HG03457 (cell line): Measurements from ENCODE around the gene SERGEF.

Experiments
- ATAC-seq: cut with Tn5 transposase; IDR thresholded peaks from one replicate; pipeline ENCODE4 v1.9.1; 2021; ENCODE audit warnings: moderate number of reproducible peaks; ENCODE audit not compliant: unreplicated experiment

The SERGEF gene

DNA sequence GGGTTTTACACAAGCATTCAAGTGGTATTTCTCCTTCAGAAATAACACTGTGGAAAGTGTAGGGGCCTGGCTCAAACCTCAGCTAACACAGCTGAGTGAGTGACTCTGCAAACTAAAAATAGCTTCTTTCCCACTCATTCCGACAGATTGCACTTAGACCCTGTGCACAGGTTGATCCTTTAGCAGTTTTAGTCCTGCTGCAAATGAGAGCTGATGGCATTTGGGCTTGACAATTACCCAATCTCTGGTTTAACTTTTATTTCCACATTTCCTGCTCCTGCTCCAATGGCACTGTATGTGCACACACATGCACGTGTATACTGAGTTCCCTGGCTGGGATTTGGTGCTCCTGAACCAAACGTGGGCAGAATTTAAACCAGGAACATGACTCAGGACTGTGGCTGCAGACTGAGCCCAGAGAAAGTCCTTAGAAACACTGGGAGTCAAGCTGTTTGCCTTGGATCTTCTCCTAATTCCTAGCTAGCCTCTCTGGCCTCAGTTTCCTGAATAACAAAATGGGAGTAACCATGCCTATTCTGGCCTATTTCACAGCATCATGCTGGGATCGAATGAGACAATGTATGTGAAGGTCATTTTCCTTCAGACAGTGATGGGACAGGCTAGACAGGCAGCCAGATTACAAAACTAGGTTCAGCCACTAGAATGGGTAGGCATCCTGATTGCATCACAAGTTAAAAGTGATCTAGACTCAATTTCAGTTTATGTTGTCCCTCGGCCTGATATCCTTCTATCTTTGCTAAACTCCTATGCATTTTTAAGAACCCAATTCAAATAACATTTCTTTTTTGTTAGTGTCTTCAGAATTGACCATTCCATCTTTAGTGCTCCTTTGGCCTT lies 58.2 kb downstream of the SERGEF start:
- ATAC-seq, result no peak

GRCh38 chr11:17952487-17952886 lies 60.4 kb downstream of the SERGEF start:
- no peak for ATAC-seq

DNA sequence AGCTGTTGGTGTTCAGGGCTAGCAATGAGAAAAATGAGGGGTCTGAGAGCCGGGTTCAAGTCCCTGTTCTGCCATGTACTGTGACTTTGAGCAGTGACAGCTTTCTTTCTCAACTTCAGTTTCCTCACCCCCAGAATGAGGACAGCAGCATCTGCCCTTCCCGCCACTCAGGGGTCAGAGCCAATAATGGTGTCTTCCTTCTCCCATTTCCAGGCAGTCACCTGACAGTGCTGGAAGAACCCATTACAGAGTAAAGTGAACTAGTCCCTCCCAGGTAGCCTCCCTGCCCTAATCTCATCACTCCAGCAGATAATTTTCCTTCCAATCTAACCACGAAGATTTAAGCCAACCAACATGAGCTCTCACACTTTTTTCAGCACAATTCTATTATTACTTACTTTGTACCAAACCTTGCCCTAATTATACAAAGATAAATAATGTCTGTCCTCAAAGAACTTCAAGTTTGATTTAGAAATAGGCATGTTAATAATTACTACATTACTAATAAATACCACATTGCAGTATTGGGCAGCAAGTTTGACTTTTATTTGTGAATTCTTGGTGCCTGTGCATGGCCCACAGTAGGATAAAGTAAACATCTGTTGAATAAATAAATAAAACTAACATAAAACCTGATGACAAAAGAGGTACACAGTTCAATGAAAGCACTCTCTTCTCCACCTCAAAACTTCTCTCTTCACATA lies 61.0 kb downstream of the SERGEF start:
- ATAC-seq, result no peak

DNA sequence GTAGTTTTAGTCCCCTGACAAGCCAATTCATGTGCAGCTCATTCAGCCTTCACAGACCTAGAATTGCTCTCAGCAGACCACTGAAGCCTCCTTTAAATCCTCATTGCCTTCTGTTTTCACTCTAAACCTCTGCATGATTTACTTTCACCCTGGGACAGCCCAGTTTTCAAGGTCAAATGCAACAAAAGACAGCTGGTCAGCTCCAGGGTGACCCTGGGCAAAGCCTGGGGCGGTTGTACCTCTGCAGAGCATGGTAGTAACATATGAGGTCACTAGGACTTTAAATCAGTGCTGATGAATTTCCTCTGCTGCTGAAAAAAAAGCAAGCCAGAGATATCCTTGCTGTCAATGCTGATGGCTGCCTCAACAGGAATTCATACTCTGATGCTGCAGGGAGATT lies 62.2 kb downstream of the SERGEF start:
- ATAC-seq, result no peak

DNA sequence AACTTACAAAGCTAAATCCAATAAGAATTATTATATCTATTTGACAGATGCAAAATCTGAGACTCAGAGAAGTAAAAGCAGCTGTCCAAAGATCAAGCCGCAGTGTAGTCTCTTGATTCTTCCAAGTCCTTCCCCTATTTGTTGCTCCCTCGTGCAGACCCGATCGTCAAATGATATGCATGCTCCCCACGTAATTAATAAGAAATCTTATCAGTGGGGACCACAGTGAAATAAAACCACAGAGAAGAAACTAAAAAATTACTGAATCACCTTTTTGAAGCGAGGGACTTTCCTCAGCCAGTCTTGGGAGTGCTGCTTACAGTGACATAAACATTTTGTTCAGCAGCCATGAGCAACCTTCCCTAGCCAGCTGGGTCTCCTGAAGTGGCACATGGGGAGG lies 64.6 kb downstream of the SERGEF start:
- no peak for ATAC-seq

- ATAC-seq, result no peak
Observed at GRCh38 chr11:17939542-17939941, 73.3 kb downstream of the SERGEF start.

DNA sequence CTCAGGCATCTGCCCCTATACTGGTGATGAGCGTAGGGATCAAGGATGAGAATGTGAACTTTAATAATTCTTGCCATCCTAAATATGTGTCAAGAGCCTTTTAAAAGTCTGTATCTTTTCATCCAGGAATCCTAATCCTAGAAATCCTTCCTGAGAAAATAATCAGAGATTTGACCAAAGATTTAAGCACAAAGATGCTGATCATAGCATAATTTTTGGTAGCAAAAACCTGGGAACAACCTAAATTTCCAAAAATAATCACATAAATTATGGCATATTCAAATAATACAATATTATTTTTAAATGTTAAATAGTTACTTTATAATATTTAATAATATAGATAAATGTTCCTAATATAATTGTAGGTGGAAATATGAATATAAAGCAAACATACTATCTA lies 76.1 kb downstream of the SERGEF start:
- ATAC-seq, result no peak

DNA sequence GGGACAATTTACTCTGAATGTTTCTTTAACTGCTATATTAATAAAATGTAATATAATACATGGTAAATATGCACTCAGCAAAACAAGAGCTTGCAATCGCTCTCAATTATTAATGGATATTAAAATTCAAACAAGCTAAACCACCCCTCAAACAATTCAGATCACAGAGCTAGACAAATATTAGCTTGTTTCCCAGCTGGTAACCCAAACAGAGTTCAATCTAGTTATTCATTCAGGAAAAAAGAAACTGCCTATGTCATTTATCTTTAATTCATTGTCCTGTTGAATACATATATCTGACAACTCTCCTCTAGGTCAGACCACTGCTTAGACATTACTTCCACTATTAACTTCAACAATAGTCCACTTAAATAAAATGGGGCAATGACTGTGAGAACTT lies 78.7 kb downstream of the SERGEF start:
- ATAC-seq, result no peak

- ATAC-seq, result no peak
Observed at GRCh38 chr11:17933708-17934107, 79.1 kb downstream of the SERGEF start.

- no peak for ATAC-seq
Observed at GRCh38 chr11:17932472-17932871, 80.4 kb downstream of the SERGEF start.

DNA sequence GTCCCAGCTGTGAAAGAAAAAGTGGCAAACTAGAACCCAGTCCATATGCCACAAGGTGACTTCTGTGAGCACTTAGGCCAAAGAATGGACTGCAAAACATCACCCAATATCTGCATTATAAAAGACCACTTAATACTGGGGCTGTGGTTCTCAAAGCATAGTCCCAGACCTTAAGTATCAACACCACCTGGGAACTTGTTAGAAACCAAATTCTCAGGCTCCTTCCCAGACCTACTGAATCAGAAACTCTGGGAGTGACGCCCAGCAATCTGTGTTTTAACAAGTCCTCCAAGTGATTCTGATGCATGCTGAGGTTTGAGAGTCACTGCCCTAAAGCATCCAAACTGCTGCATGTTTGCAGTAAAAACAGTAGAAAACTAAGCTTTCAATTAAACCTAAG lies 81.3 kb downstream of the SERGEF start:
- no peak for ATAC-seq

DNA sequence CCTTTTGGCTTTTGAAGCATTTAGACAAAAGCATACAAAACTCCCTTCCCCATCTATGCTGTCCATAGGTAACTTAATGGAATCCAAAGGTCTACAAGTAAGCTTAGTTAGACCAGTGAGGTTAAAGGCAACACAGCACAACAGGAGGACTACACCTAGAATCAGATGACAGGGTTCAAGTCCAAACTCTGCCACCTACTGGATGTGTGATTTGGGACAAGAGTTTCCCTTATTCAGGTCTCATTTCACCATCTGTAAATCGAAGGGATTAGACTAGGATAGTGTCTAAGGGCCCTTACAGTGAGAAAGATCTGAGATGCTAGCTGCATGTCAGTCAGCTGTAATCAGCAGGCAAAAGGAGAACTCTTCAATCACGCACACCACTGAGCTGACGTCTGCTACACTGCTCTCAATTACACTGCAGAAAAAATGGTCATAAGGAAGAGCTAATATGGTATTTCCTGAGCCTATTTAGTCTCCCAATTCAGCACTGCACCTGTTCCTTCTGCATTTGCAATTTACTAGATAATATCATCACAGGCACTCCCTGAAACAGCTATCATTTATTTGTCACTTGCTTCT lies 82.2 kb downstream of the SERGEF start:
- ATAC-seq, result no peak

DNA sequence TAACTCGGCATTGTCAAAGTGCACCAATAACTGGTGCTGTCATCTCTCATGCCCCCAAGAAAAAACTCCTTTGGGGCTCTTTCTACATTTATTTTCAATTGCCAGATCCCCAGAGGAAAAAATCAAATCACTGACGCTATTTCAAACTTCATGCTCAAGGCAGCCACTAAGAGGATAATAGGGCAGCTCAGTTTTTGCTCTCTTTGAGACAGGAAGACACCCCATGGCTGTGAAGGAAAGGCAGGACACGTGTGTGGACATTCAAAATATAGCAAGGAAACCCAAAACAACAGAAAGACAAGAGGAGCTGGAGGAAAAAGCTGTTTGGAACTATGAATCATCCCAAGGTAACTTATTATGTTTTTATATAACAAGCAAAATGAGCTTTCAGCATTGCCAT lies 83.7 kb downstream of the SERGEF start:
- ATAC-seq, result no peak

DNA sequence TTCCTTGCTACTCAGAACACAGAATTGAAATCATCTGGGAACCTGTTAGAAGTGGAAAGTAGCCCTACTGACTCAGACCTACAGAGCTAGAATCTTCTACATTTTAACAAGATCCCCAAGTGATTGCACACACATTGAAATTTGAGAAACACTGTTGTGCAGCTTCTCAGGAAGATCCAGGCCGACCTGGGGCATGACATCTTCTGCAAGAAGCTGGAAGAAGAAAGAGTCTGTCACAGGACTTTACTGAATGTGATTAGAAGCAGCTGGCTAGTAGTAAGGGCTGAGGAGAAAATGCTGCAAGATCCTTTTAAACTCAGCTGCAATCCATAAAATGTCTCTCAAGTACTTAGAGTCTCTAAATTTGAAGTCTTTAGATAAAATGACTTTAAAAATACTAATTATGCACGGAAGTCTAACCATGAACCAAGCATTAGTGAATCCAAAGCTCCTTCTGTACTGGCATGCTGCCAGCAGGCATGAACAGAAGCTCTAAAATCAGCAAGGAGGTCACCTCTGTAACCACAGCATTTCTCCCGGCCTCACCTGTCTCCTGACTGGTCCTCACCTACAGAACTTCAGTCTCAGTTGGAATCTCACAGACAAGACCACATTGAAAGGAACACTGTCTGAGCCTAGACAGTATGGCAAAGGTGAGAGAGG lies 85.0 kb downstream of the SERGEF start:
- no peak for ATAC-seq

- ATAC-seq, result no peak
Observed at GRCh38 chr11:17927041-17927440, 85.8 kb downstream of the SERGEF start.

DNA sequence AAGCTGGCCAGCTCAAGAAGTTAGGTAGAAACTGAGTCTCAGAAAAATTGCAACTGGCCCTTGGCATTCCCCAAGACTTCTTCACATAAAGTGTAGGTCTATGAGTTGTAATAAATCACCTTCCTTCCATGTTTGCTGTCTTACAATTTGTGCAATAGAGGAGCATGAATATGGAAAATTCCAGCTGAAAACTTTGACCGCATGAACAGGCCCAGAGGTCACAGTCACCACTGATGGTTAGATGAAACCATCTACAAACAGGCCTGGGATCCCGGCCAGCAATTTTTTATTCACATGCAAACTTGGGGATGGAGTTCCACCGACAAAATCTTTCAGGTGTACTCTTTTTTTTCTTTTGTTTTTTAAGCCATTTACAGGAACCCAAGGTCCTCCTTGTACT lies 88.1 kb downstream of the SERGEF start:
- ATAC-seq, result no peak

- ATAC-seq, result no peak
Observed at GRCh38 chr11:17923217-17923616, 89.6 kb downstream of the SERGEF start.

- no peak for ATAC-seq
Observed at GRCh38 chr11:17922416-17922788, 90.4 kb downstream of the SERGEF start.

- no peak for ATAC-seq
Observed at GRCh38 chr11:17921659-17922415, 91.0 kb downstream of the SERGEF start.

GRCh38 chr11:17918049-17918605 lies 94.7 kb downstream of the SERGEF start:
- ATAC-seq, result no peak

DNA sequence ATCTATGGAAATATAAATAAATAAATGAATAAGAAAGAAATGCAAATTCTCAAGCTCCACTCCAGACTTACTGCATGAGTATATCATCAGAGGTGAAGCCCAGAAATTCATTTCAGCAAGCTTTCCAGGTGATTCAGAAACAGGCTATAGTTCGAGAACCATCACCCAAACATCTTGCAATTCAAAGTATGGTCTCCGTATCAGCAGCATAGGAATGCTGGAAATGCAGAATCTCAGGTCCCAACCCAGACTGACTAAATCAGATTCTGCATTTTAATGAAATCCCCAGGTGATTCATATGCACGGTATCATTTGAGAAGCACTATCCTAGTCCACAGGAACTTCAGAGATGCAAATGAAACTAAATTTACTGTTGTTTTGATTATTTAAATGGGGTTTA lies 95.3 kb downstream of the SERGEF start:
- no peak for ATAC-seq
